SJCRH30 (cell line): ENCODE measurements around the gene SPOCK1. TPM values are rescaled to one million over a fixed set of nuclear protein-coding genes. Genes with fewer than 3 reads are reported as not detected.
A peak's percentile ranks its signal among the peaks of the same experiment; 100 is the strongest.

Source experiments
- DNase-seq, 2 experiments: peaks; one replicate each; pipeline ENCODE4 v3.0.0-alpha.2; 2015 to 2020
- H3K27ac ChIP-seq: fragments of 250-450 bp; sonication (Bioruptor Pico); 2 replicates; pipeline ENCODE4 v1.5.1; 2020; ENCODE audit warnings: mild to moderate bottlenecking, moderate library complexity
- H3K27me3 ChIP-seq: fragments of 250-450 bp; sonication (Bioruptor Pico); 2 replicates; pipeline ENCODE4 v1.5.1; 2020; ENCODE audit warnings: mild to moderate bottlenecking, moderate library complexity
- H3K36me3 ChIP-seq: fragments of 250-450 bp; sonication (Bioruptor Pico); 2 replicates; pipeline ENCODE4 v1.5.1; 2020; ENCODE audit warnings: mild to moderate bottlenecking, moderate library complexity
- H3K4me1 ChIP-seq: fragments of 250-450 bp; sonication (Bioruptor Pico); 2 replicates; pipeline ENCODE4 v1.5.1; 2020; ENCODE audit warnings: mild to moderate bottlenecking, moderate library complexity
- H3K4me3 ChIP-seq: fragments of 250-450 bp; sonication (Bioruptor Pico); 2 replicates; pipeline ENCODE4 v1.5.1; 2020; ENCODE audit warnings: mild to moderate bottlenecking, moderate library complexity
- H3K9me3 ChIP-seq: fragments of 250-450 bp; sonication (Bioruptor Pico); replicated peaks from 2 replicates; pipeline ENCODE4 v1.5.1; 2020; ENCODE audit warnings: mild to moderate bottlenecking, moderate library complexity
- total RNA-seq: library from RNA; depleted of rRNA; stranded (reverse); fragments of >200 nt; shearing (Covaris generic); gene quantifications from 2 replicates; pipeline ENCODE4 v1.2.3, GENCODE V29; 2014

SPOCK1 gene
- total RNA-seq, 1 experiment from 2014 or later = 0.06 TPM

- Histone ChIP-seq H3K4me1 (peaks cover 19% of the 10 kb centered on the region), H3K4me3 (no peak overlapping the region), H3K36me3 (no peaks in the 10 kb centered on the region), H3K27ac (no peak overlapping the region), H3K9me3 (no peaks in the 10 kb centered on the region), H3K27me3 (no peaks in the 10 kb centered on the region)
- DNase-seq = no peak
These were observed 412.8 kb downstream of the SPOCK1 start for GRCh38 chr5:137086342-137086741.

- Histone ChIP-seq H3K4me1 (peaks cover 14% of the 10 kb centered on the region), H3K36me3 (no peaks in the 10 kb centered on the region), H3K27ac (no peak overlapping the region), H3K27me3 (no peaks in the 10 kb centered on the region), H3K4me3 (no peak overlapping the region), H3K9me3 (no peaks in the 10 kb centered on the region)
- DNase-seq = no peak
These were observed 413.9 kb downstream of the SPOCK1 start for GRCh38 chr5:137085206-137085605.

- Histone ChIP-seq H3K4me3 (no peak overlapping the region), H3K27me3 (no peaks in the 10 kb centered on the region), H3K36me3 (no peaks in the 10 kb centered on the region), H3K9me3 (no peaks in the 10 kb centered on the region), H3K4me1 (peaks cover 4% of the 10 kb centered on the region), H3K27ac (no peak overlapping the region)
- no peak for DNase-seq
These were observed 415.1 kb downstream of the SPOCK1 start for GRCh38 chr5:137084016-137084415.

GRCh38 chr5:137082951-137083350 lies 416.2 kb downstream of the SPOCK1 start:
- H3K27ac ChIP-seq = no peak overlapping the region
- peaks cover 13% of the 10 kb centered on the region for H3K4me1 ChIP-seq
- H3K27me3 ChIP-seq = no peaks in the 10 kb centered on the region
- no peaks in the 10 kb centered on the region for H3K9me3 ChIP-seq
- no peaks in the 10 kb centered on the region for H3K36me3 ChIP-seq
- no peak overlapping the region for H3K4me3 ChIP-seq
- DNase-seq = no peak

GRCh38 chr5:137078171-137078665 lies 420.9 kb downstream of the SPOCK1 start:
- Histone ChIP-seq H3K4me3 (no peak overlapping the region), H3K27me3 (no peaks in the 10 kb centered on the region), H3K9me3 (no peaks in the 10 kb centered on the region), H3K36me3 (no peaks in the 10 kb centered on the region), H3K27ac (no peak overlapping the region), H3K4me1 (peaks cover 21% of the 10 kb centered on the region)
- DNase-seq = peak; percentile 73 to 85

GRCh38 chr5:137075163-137075970 lies 423.8 kb downstream of the SPOCK1 start:
- Histone ChIP-seq H3K27ac (no peak overlapping the region), H3K4me3 (no peak overlapping the region), H3K4me1 (peaks cover 21% of the 10 kb centered on the region), H3K36me3 (no peaks in the 10 kb centered on the region), H3K9me3 (no peaks in the 10 kb centered on the region), H3K27me3 (no peaks in the 10 kb centered on the region)
- DNase-seq = peak; percentile 68 to 81

GRCh38 chr5:137073189-137073588 lies 425.9 kb downstream of the SPOCK1 start:
- H3K36me3 ChIP-seq = no peaks in the 10 kb centered on the region
- no peak overlapping the region for H3K27ac ChIP-seq
- peaks cover 10% of the 10 kb centered on the region for H3K4me1 ChIP-seq
- DNase-seq = no peak
- no peaks in the 10 kb centered on the region for H3K27me3 ChIP-seq
- no peaks in the 10 kb centered on the region for H3K9me3 ChIP-seq
- H3K4me3 ChIP-seq = no peak overlapping the region

GRCh38 chr5:137072361-137073115 lies 426.6 kb downstream of the SPOCK1 start:
- H3K27me3 ChIP-seq = no peaks in the 10 kb centered on the region
- no peaks in the 10 kb centered on the region for H3K36me3 ChIP-seq
- no peaks in the 10 kb centered on the region for H3K9me3 ChIP-seq
- no peak overlapping the region for H3K4me3 ChIP-seq
- DNase-seq = no peak
- peaks cover 4% of the 10 kb centered on the region for H3K4me1 ChIP-seq
- H3K27ac ChIP-seq = no peak overlapping the region

GRCh38 chr5:137071931-137072330 lies 427.2 kb downstream of the SPOCK1 start:
- Histone ChIP-seq H3K36me3 (no peaks in the 10 kb centered on the region), H3K27ac (no peak overlapping the region), H3K4me1 (no peaks in the 10 kb centered on the region), H3K4me3 (no peak overlapping the region), H3K27me3 (no peaks in the 10 kb centered on the region), H3K9me3 (no peaks in the 10 kb centered on the region)
- no peak for DNase-seq

- Histone ChIP-seq H3K9me3 (no peaks in the 10 kb centered on the region), H3K4me3 (no peak overlapping the region), H3K27ac (no peak overlapping the region), H3K4me1 (no peaks in the 10 kb centered on the region), H3K27me3 (no peaks in the 10 kb centered on the region), H3K36me3 (no peaks in the 10 kb centered on the region)
- no peak for DNase-seq
These were observed 427.6 kb downstream of the SPOCK1 start for GRCh38 chr5:137071526-137071925.

- no peaks in the 10 kb centered on the region for H3K27me3 ChIP-seq
- no peak overlapping the region for H3K4me3 ChIP-seq
- H3K9me3 ChIP-seq = no peaks in the 10 kb centered on the region
- DNase-seq = no peak
- H3K36me3 ChIP-seq = no peaks in the 10 kb centered on the region
- H3K27ac ChIP-seq = no peak overlapping the region
- no peaks in the 10 kb centered on the region for H3K4me1 ChIP-seq
These were observed 428.6 kb downstream of the SPOCK1 start for GRCh38 chr5:137070521-137070920.

- no peaks in the 10 kb centered on the region for H3K9me3 ChIP-seq
- no peak overlapping the region for H3K4me3 ChIP-seq
- no peak for DNase-seq
- H3K27me3 ChIP-seq = no peaks in the 10 kb centered on the region
- H3K4me1 ChIP-seq = no peaks in the 10 kb centered on the region
- H3K36me3 ChIP-seq = no peaks in the 10 kb centered on the region
- H3K27ac ChIP-seq = no peak overlapping the region
These were observed 429.8 kb downstream of the SPOCK1 start for GRCh38 chr5:137069358-137069757.

GRCh38 chr5:137061382-137061781 lies 437.7 kb downstream of the SPOCK1 start:
- no peak for DNase-seq
- Histone ChIP-seq H3K27me3 (no peaks in the 10 kb centered on the region), H3K4me3 (no peak overlapping the region), H3K4me1 (no peaks in the 10 kb centered on the region), H3K27ac (no peak overlapping the region), H3K36me3 (no peaks in the 10 kb centered on the region), H3K9me3 (no peaks in the 10 kb centered on the region)

GRCh38 chr5:137058089-137058488 lies 441.0 kb downstream of the SPOCK1 start:
- H3K4me1 ChIP-seq = no peaks in the 10 kb centered on the region
- no peak for DNase-seq
- no peaks in the 10 kb centered on the region for H3K27me3 ChIP-seq
- no peaks in the 10 kb centered on the region for H3K9me3 ChIP-seq
- H3K4me3 ChIP-seq = no peak overlapping the region
- no peaks in the 10 kb centered on the region for H3K36me3 ChIP-seq
- no peak overlapping the region for H3K27ac ChIP-seq

- Histone ChIP-seq H3K36me3 (no peaks in the 10 kb centered on the region), H3K4me1 (no peaks in the 10 kb centered on the region), H3K9me3 (no peaks in the 10 kb centered on the region), H3K27me3 (no peaks in the 10 kb centered on the region), H3K27ac (no peak overlapping the region), H3K4me3 (no peak overlapping the region)
- DNase-seq = no peak
These were observed 442.4 kb downstream of the SPOCK1 start for GRCh38 chr5:137056676-137057075.
